GM19395 (cell line): ENCODE results near the gene TADA2A.

Experiments
- ATAC-seq: cut with Tn5 transposase; IDR thresholded peaks from one replicate; pipeline ENCODE4 v1.9.1; 2021; ENCODE audit warnings: mild to moderate bottlenecking, moderate library complexity; ENCODE audit not compliant: unreplicated experiment

The TADA2A gene

GRCh38 chr17:37519251-37519985 lies 112.7 kb downstream of the TADA2A start:
- ATAC-seq, result no peak

- no peak for ATAC-seq
Measured at GRCh38 chr17:37520174-37520573, 113.5 kb downstream of the TADA2A start.

GRCh38 chr17:37521821-37522220 lies 115.1 kb downstream of the TADA2A start:
- no peak for ATAC-seq

GRCh38 chr17:37523715-37524219 lies 117.1 kb downstream of the TADA2A start:
- ATAC-seq, result no peak

GRCh38 chr17:37527249-37527851 lies 120.7 kb downstream of the TADA2A start:
- no peak for ATAC-seq
